ENCODE data around the gene SUPV3L1. TPM values are rescaled to one million over a fixed set of nuclear protein-coding genes. Genes with fewer than 3 reads are reported as not detected.
"Not testable (repeated sequence)": the region's sequence is repeated elsewhere in the genome, so short reads cannot be mapped to it uniquely, and the experiment has no call there.

The SUPV3L1 gene
- total RNA-seq, 1 donor from 2014 or later = 36.6 TPM

- DNase-seq (ENCODE audit: extremely low spot score, unreplicated experiment) = no peak
- H3K27me3 Mint-ChIP-seq = peaks cover 3% of the 10 kb centered on the region
- TF ChIP-seq, protein P1, sequence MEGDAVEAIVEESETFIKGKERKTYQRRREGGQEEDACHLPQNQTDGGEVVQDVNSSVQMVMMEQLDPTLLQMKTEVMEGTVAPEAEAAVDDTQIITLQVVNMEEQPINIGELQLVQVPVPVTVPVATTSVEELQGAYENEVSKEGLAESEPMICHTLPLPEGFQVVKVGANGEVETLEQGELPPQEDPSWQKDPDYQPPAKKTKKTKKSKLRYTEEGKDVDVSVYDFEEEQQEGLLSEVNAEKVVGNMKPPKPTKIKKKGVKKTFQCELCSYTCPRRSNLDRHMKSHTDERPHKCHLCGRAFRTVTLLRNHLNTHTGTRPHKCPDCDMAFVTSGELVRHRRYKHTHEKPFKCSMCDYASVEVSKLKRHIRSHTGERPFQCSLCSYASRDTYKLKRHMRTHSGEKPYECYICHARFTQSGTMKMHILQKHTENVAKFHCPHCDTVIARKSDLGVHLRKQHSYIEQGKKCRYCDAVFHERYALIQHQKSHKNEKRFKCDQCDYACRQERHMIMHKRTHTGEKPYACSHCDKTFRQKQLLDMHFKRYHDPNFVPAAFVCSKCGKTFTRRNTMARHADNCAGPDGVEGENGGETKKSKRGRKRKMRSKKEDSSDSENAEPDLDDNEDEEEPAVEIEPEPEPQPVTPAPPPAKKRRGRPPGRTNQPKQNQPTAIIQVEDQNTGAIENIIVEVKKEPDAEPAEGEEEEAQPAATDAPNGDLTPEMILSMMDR (conservative IDR thresholded peaks at IDR 0.05) = no peak
- H3K9me3 Mint-ChIP-seq = no peaks in the 10 kb centered on the region
- H3K4me1 Mint-ChIP-seq (ENCODE audit: unreplicated experiment) = no peaks in the 10 kb centered on the region
- H3K36me3 Mint-ChIP-seq = no peaks in the 10 kb centered on the region
- no peak overlapping the region for H3K27ac Mint-ChIP-seq
- H3K4me3 Mint-ChIP-seq = no peak overlapping the region
Observed at GRCh38 chr10:69246036-69246435, 66.0 kb downstream of the SUPV3L1 start.

- H3K4me3 Mint-ChIP-seq = no peak overlapping the region
- no peak overlapping the region for H3K27ac Mint-ChIP-seq
- peaks cover 3% of the 10 kb centered on the region for H3K27me3 Mint-ChIP-seq
- no peaks in the 10 kb centered on the region for H3K9me3 Mint-ChIP-seq
- no peaks in the 10 kb centered on the region for H3K4me1 Mint-ChIP-seq (ENCODE audit: unreplicated experiment)
- no peaks in the 10 kb centered on the region for H3K36me3 Mint-ChIP-seq
- TF ChIP-seq, protein P1 (conservative IDR thresholded peaks at IDR 0.05) = no peak
- DNase-seq (ENCODE audit: extremely low spot score, unreplicated experiment) = no peak
Observed at GRCh38 chr10:69246581-69247312, 66.7 kb downstream of the SUPV3L1 start.

- DNase-seq (ENCODE audit: extremely low spot score, unreplicated experiment) = no peak
- Mint-ChIP-seq H3K4me3 (no peak overlapping the region), H3K4me1 (ENCODE audit: unreplicated experiment) (no peaks in the 10 kb centered on the region), H3K9me3 (no peaks in the 10 kb centered on the region), H3K27ac (no peak overlapping the region), H3K27me3 (peaks cover 3% of the 10 kb centered on the region), H3K36me3 (no peaks in the 10 kb centered on the region)
- TF ChIP-seq, protein P1 (conservative IDR thresholded peaks at IDR 0.05) = no peak
Observed at GRCh38 chr10:69247313-69247710, 67.3 kb downstream of the SUPV3L1 start.

DNA sequence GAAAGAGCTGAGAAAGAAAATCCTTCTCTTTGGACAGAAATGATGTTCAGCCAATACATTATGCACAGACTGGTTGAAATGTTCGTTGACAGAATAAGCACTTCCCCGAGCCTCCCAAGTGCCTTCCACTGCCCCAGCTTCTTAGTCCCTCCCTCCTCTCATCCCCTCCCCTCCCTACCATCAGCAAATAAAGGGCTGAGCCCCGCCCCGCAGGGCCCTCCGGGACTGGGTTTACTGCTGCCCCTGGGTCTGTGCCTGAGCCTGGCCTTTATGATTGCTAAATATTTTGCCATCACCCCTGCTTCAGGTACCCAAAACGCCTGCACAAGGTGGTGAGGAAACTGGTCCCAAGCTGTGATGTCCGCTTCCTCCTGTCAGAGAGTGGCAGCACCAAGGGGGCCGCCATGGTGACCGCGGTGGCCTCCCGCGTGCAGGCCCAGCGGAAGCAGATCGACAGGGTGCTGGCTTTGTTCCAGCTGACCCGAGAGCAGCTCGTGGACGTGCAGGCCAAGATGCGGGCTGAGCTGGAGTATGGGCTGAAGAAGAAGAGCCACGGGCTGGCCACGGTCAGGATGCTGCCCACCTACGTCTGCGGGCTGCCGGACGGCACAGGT is 68.2 kb downstream of the SUPV3L1 start:
- Mint-ChIP-seq H3K9me3 (no peaks in the 10 kb centered on the region), H3K4me3 (no peak overlapping the region), H3K27ac (no peak overlapping the region), H3K36me3 (no peaks in the 10 kb centered on the region), H3K4me1 (ENCODE audit: unreplicated experiment) (no peaks in the 10 kb centered on the region), H3K27me3 (peaks cover 3% of the 10 kb centered on the region)
- DNase-seq (ENCODE audit: extremely low spot score, unreplicated experiment) = no peak
- TF ChIP-seq, protein P1 (conservative IDR thresholded peaks at IDR 0.05) = no peak

GRCh38 chr10:69250041-69250440 is 70.0 kb downstream of the SUPV3L1 start:
- no peak for DNase-seq (ENCODE audit: extremely low spot score, unreplicated experiment)
- H3K27ac Mint-ChIP-seq = no peak overlapping the region
- H3K4me1 Mint-ChIP-seq (ENCODE audit: unreplicated experiment) = no peaks in the 10 kb centered on the region
- H3K36me3 Mint-ChIP-seq = no peaks in the 10 kb centered on the region
- peaks cover 3% of the 10 kb centered on the region for H3K27me3 Mint-ChIP-seq
- H3K9me3 Mint-ChIP-seq = no peaks in the 10 kb centered on the region
- TF ChIP-seq, protein P1 (conservative IDR thresholded peaks at IDR 0.05) = no peak
- H3K4me3 Mint-ChIP-seq = no peak overlapping the region

GRCh38 chr10:69251417-69251816 is 71.4 kb downstream of the SUPV3L1 start:
- H3K9me3 Mint-ChIP-seq; H3K4me3 Mint-ChIP-seq; H3K27ac Mint-ChIP-seq; DNase-seq (ENCODE audit: extremely low spot score, unreplicated experiment); H3K27me3 Mint-ChIP-seq; H3K36me3 Mint-ChIP-seq; H3K4me1 Mint-ChIP-seq (ENCODE audit: unreplicated experiment): not testable (repeated sequence)
